Posterior vena cava (tissue), 2 donors: ENCODE results near the gene MAPK12. TPM values are rescaled to one million over a fixed set of nuclear protein-coding genes. Genes with fewer than 3 reads are reported as not detected.
A peak's percentile ranks its signal among the peaks of the same experiment; 100 is the strongest.

Source experiments
- DNase-seq: peaks from one replicate; pipeline ENCODE4 v3.0.0-alpha.2; 2020; ENCODE audit warnings: low spot score
- intact Hi-C, 2 donors: fragments of 100-400 bp; cut with DNase I; formaldehyde crosslinking; loops; one replicate each; pipeline versions ENCODE4 v1.14.1 to v1.14.2; 2022 to 2023
- total RNA-seq, 2 donors: library from RNA; stranded (reverse); fragmentation: NEBNext Ultra II Directional; extraction: Animal tissue kit (Norgen Biotek cat#: 25700); gene quantifications; one replicate each; pipeline ENCODE4 v1.2.1, GENCODE V29; 2021
- donor health status: DM: yes; HTN: yes; CAD: no.
- donor health status: DM: yes; HTN: yes; CAD: no.

MAPK12 gene
- total RNA-seq, 2 donors from 2014 or later, result 10.4 to 13.2 TPM

DNA sequence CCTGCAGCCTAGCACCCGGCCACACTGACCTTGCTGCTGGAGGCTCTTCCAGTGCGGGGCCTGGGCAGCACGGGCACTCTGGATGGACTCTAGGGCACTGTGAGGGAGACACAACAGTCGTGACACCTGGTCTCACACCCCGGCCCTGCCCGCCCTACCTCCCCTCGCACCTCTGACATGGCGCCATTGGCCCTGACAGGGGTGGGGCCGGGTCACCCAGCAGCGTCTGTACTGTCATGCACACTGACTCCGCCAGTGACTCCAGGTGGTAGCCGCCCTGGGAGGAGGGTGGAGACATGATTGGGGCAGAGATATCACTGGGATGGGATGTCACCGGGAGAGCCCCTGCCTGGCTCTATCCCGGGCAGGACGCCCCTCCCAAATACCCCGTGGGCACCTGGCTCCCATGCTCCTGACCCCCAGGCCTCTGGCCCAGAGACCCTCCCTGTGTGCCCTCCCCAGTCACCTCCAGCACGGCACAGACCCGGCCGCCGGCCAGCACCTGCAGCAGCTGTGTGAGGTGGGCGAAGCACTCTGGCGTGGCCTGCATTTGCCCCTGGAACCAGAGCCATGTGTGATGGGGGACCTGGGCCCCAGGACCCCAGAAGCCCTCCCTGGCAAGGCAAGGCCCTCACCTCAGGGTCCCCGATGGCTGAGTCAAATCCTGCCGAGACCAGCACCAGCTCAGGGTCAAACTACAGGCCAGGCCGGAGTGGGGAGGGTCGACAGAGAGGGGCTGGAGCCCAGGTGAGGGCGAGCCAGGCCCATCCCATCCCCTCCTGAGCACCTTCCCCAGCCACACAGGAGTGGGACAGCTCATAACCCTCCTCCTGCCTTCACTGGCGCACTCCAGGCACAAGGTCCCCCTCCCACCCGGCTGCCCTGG, 13.0 kb downstream of the MAPK12 start:
- intact Hi-C loops, result loop anchor here in 1 of 2 donors (10.0 kb wide), 1 partner anchor 226 kb away; the partner anchor contains the start of gene SBF1
- no peak for DNase-seq

DNA sequence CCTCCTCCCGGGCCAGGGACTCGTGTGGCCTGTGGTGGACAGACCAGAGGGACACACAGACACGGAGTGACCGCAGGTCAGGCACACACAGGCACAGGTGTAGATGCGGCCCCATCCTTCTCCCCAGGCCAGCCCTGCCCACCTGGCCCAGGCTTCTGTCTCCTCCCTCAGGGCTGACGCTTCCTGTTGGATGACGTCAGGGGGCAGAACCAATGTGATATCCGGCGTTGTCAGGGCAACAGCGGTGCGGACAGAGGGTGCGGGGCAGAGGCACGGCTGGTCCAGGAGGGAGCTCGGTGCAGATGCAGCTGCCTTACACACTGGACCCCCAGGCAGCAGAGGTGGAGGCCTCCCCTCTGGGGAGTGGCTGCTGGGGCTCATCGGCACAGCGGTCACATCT, 13.7 kb downstream of the MAPK12 start:
- no peak for DNase-seq
- intact Hi-C loops, result loop anchor here in 1 of 2 donors (10.0 kb wide), 1 partner anchor 227 kb away; the partner anchor contains the start of gene SBF1

DNA sequence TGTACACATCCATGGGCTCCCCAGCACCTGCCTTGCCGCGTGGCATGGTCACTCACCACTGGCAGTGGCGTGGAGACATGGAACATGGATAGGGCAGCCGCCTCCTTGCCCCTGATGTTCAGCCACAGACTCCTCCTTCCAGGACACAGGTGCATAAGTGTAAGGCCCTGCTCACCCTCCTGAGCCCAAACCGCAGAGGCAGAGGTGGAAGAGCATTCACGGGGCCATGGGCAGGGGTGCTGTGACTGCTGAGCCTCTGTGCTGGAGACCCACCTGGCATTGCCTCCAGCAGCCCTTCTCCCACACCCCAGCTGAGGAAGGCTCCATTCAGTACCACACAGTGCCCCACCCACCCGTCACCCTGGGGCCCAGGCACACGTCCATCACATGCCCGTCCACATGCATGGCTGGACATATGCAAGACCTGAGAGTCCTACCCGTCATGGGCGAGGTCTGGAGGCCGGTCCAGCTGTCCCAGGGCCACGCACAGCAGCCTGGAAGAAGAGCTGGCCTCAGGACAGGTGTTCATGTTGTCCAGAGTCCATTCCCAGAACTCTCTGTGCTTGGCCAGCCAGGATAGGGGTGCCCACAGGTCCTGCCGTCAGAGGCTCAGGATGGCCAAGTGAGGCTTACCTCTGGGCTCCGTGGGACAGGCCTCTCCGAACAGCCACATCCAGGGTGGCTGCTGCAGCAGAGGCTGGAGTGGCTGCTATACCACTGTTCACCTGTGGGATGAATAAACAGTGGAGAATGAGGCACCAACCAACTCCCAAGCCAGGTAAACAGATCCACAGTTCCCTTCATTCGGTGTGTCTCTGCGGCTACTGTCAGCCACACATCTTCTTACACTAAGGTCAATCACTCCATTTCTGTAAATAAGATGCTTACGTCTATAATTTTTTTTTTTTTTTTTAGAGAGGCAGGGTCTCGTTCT, 15.0 kb downstream of the MAPK12 start:
- intact Hi-C loops, result loop anchor here in 1 of 2 donors (10.0 kb wide), 1 partner anchor 228 kb away; the partner anchor contains the start of gene SBF1
- DNase-seq, result no peak

DNA sequence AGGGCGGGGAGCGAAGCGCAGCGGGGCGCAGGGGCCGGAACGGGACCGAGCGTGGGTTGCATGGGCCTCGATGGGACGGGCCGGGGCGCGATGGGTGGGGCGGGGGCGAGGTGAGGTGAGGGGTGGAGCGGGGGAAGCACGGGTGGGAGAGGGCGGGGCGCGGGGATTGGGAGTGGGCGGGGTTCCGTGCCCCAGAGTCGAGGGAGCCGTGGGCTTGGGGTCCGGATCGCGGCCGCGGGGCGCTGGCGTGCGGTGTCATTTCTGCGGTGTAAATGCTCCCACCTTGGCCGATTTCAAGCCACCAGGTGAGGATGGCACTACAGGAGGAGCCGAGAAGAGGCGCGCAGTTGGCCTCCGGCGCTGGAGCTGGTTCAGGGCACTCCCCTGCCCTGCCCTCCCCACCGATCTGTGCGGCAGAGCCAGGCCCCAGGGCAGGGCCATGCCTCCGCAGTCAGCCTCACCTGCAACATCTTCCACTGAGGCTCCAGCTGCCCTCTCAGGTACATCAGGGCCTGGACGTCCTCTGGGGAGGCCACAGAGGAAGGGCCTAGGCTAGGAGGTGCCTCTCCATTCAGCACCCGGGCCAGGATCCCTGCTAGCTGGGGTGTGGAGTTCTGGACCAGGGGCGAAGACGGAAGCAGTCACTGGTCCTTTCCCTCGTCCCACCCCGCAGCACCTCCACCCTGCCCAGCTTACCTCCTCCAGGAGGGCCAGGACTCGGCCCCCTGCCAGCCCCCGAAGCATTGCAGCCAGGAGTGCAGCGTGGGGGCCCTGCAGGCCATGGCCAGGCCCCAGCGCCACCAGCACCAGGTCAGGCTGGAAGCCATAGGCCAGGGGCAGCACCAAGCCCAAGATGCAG, 16.0 kb downstream of the MAPK12 start:
- intact Hi-C loops, result loop anchor here in 1 of 2 donors (10.0 kb wide), 1 partner anchor 229 kb away; the partner anchor contains the start of gene SBF1

DNA sequence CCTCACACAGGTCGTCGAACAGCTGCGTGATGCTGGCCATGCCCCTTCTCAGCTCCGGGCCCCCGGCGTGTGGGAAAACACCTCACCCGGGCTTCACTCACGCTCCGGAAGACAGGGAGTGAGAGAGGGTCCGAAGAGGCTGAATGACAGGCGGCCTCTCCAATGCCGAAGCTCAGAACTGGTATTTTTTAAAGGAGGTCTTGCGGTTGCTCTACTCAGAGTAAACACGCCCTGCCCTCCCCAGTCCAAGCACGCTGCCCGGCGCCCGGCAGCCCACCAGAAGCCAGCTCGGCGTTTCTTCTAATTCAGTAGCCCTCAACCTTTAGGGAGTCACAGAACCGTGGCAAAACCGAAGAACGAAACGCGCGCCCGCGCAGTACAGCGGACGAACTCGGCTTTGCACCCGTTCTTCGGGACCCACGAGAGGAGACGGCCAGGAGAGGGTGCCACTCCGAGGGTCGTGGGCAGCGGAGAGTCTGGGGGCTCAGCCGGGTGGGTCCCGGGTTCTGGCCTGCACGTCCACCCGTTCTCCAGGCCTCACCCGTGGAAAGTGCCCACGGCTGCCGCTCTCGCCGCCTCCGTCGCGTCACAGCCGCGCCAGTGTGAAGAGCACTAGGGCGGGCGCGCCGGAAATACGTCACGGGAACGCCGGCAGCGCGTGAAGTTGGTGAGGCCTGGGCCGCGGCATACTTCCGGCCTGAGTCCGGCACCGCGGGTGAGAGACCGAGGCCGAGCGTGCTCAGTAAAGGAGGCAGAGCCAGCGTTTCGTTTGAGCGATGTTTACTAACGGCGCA, 16.9 kb downstream of the MAPK12 start, which contains the start of gene TUBGCP6:
TSS of gene TUBGCP6 (minus strand) at position 604 of the 794 bp plus-strand sequence. CDS start at position 40, 564 bp downstream.
- intact Hi-C loops, result loop anchor here in 1 of 2 donors (5.0 to 10.0 kb wide), 2 partner anchors 230 to 282 kb away; partner anchors contain the start of genes PIM3 and SBF1
- DNase-seq, result peak; percentile 99

More for the DNA sequence above, 16.0 kb downstream of the MAPK12 start:
- DNase-seq, result no peak

DNA sequence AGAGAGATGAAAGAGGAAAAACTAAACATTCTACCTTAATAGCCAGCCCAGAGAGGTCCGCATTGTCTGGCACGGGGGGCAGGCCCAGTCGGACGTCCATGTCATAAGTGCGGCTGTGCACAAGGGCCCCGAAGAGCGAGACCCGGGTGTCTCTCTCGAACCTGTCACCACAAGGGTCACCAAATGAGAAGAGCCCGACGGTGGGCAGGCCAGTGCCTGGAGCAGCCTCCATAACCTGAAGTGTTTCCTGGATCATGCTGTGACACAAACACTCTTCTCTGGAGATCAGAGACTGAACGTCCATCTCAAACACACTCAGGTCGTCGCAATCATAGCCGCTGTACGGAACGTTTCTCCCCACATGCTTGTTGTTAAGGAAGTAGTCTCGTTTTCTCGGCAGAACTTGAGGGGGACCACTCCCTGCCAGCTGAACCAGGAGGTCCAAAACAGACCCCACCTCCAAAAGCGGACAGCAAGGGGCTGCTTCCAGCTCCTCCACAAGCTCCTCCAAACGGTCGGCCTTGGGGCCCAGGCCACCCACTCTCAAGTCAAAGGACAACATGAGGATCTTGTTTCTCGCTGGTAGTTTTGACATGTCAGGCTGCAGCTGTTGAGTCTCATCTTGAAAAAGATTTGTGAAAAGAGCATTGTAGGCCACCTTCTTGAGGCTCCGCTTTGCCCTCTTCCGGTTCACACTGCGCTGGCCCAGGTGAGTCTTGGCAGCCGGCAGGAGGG, 17.6 kb downstream of the MAPK12 start:
- no peak for DNase-seq
- intact Hi-C loops, result loop anchor here in 1 of 2 donors (5.0 to 10.0 kb wide), 2 partner anchors 231 to 282 kb away; partner anchors contain the start of genes PIM3 and SBF1

DNA sequence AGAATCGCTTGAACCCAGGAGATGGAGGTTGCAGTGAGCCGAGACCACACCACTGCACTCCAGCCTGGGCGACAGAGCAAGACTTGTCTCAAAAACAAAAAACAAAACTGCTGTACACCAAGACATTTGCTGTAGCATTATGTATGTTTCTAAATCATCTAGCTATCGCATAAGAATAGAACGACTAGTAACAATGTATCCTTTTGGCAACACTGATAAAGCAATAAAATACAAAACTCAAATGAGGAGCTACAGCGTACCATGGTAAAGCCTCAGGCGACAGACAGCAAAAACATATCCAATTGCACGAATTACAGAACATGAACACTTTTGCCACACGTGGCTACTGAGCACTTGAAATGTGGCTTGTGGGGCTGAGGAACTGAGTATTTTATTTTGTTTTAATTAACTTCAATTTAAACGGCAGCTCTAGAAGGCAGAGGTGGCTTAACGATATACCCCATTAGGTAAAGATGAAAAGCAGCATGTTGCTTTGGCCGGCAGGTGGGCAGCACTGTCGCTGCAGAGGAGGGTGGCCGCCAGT, 19.0 kb downstream of the MAPK12 start:
- intact Hi-C loops, result loop anchor here in 1 of 2 donors (5.0 to 10.0 kb wide), 2 partner anchors 232 to 280 kb away; partner anchors contain the start of genes PIM3 and SBF1
- DNase-seq, result no peak

DNA sequence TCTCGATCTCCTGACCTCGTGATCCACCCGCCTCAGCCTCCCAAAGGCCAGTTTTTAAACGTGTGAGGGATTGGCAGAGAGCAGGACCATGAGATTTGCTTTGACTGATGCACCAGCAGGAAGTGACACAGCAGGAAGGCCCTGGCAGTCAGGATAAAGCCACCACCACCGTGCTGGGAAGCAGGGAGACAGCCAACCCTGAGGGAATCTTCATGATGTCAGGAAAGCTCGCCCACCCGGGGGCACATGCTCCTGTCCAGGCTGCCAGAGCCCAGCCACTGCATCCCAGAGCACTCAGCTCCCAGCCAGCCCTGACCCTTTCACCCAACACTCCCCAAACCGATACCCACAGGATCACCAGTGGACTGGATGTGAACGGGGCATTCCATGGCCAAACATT, 22.7 kb downstream of the MAPK12 start:
- no peak for DNase-seq
- intact Hi-C loops, result no loop called here

DNA sequence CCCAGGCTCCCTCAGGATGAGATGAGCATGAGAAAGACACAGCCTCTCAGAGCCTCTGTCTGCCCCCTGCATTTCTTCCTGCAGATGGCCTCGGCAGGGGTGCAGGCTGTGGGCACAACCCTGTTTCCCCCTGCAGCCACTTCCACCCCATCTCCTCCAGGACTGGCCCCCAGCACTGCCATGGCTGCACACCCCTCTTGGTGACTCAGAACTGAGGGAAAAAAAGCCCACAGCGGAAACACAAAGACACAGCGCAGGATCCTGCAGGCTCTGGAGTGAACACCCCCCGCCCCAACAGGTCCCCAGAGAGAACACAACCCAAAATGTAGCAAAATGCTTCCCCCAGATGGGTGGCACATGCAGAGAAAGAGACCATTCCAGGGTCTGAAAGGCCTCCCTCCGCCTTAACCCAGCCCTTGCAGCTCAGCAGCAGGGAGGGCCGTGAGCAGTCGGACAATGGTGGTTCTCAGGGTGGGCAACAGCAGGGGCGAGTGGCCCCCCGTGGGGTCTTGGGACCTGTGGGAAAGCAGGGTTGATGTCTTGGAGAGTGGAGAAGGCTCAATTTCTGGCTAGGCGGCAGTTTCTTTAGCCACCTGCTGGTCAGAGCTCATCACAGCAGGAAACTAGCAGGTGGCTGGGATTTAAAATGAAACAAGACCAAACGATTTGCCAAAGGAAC, 24.6 kb downstream of the MAPK12 start:
- intact Hi-C loops, result no loop called here
- DNase-seq, result no peak

DNA sequence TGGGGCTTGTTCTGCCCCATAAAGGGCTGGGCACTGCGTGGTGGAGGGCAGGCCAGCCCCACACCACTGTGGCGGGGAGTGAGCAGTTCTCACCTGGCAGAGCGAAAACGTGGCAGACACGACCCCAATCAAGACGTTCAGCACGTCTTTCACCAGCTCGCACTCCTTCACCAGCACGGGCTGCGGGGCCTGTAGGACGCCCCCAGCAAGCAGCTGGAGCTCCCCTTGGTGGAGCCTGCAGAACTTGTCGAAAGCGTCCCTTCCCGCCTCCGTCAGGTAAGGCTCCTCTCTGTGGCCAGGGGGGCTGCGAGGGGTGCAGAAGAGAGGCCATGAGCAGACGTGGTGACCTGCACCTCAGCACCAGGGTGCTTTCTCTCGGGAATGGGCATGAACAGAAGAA, 28.3 kb downstream of the MAPK12 start:
- DNase-seq, result no peak
- intact Hi-C loops, result no loop called here

DNA sequence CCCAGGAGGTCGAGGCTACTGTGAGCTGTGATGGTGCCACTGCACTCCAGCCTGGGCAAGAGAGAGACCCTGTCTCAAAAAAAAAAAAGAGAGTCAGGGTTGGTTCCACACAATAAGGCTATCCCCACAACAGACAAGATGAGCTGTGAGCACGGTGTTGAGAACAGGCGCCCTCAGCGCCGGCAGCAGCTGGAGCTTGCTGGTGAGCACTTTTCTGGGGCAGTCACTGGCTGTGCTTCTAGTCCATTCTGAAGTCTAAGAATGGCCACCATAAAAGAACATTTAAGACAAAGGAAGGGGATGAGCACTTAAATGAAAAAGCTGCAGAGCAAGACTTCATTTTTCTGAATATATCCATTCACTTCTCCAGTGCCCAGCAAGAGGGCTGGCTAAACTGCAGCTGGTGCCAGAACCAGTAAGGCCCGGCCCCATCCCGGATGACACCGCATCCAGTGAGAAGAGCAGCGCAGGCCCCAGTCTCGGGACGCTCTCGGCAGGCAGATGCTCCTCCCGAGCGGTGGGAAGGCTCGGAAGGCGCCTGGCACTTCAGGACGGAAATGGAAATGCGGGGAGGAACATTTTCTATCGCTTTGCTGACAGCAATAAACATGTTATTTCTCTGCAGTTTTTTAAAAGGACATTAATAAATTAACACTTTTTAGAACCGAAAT, 28.9 kb downstream of the MAPK12 start:
- intact Hi-C loops, result no loop called here
- DNase-seq, result no peak

DNA sequence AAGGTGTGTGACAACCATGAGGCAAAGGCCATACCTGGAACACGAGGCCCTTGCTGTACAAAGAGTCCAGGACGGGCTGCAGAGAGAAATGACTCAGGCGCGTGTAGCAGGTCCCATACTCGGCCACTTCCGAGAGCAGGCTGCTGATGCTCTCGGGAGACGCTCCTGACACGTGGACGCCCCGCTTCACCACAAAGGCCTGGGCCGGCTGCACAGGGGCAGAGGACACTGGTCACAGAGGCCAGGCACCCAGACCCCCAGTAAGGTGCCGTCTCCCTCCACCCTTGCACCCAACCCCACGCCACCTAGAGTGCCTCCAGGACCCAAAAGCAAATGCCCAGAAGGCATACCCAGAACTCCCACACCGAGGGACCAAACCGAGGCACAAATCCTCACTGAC, 32.1 kb downstream of the MAPK12 start:
- DNase-seq, result no peak
- intact Hi-C loops, result loop anchor here in 1 of 2 donors (10.0 kb wide), 1 partner anchor 295 kb away; no protein-coding TSS in a partner anchor

DNA sequence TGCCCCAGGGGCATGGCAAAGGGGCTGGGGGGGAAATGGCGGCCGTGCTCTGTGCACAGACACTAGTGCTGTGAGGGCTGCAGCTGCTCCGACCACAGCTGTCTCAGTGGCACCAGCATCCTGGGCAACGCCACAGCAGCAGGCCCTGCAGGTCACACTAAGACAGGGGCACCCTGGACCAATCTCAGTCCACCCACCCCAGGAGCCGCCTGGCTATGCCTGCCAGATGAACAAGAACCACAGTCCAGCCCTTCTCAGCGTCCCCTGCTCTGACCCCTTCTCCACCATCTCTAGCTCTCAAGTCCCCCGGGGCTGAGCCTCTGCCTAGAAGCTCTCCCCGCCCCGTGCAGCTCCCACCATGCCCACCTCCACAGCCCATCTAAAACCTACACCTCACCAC, 33.1 kb downstream of the MAPK12 start:
- DNase-seq, result no peak
- intact Hi-C loops, result loop anchor here in 1 of 2 donors (10.0 kb wide), 1 partner anchor 294 kb away; no protein-coding TSS in a partner anchor

DNA sequence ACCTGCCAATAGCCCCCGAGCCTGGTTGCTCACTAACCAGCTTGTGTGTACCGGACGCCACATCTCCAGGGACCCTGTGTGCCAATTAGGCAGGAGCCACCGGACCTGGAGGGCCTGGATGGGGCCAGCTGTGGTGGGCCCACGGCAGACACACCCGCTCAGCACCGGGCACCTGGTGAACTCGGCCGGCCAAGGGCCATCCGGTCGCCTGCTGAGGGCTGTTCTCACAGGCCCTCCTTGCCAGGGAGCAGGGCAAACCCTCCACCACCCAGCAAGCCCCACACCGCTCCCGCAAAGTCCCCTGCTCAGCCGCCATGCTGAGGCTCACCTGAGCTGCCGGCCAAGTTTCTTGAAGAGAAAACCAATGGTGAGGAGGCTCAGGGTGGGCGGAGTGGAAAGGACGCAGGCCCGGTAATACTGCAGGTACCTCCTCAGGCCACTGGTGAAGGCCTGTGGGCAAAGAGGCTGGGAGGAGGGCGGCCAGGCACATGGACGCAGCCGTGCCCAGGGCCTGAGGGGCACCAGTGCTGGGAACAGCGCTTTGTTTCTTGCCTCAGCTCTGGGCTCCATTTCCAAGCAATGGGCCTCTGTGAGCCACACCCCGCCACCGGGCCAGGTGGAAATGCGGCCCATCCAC, 33.8 kb downstream of the MAPK12 start:
- no peak for DNase-seq
- intact Hi-C loops, result loop anchor here in 1 of 2 donors (10.0 kb wide), 1 partner anchor 293 kb away; no protein-coding TSS in a partner anchor

DNA sequence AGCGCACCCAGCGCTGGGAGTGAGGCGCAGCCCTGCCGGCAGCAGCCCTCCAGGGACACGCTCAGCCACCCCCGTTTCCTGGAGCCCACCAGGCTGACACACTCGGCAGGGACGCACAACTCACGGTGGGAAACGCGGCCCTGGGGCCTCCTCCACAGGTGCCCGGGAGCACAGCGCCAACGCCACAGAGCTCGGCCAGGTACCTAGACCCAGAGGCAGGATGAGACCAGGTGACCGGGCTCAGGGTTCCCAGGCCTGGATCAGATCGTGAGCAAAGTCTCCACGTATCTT, 34.7 kb downstream of the MAPK12 start:
- DNase-seq, result no peak
- intact Hi-C loops, result loop anchor here in 1 of 2 donors (10.0 kb wide), 1 partner anchor 292 kb away; no protein-coding TSS in a partner anchor
